Neural crest cell (in vitro differentiated cells): Measurements from ENCODE around the gene MARCHF10. TPM values are rescaled to one million over a fixed set of nuclear protein-coding genes. Genes with fewer than 3 reads are reported as not detected.

ENCODE experiments used
- DNase-seq: peaks from one replicate; pipeline ENCODE4 v3.0.0; 2021; ENCODE audit warnings: low read depth, mixed read lengths, low spot score
- H3K27ac Mint-ChIP-seq: one replicate; pipeline ENCODE4 v1.8.0; 2021; ENCODE audit warnings: mild to moderate bottlenecking, mixed read lengths; ENCODE audit not compliant: unreplicated experiment
- H3K27me3 Mint-ChIP-seq: 2 replicates; pipeline ENCODE4 v1.8.0; 2021; ENCODE audit warnings: low read depth, mild to moderate bottlenecking, mixed read lengths
- H3K36me3 Mint-ChIP-seq: 2 replicates; pipeline ENCODE4 v1.8.0; 2021; ENCODE audit warnings: low read depth, mild to moderate bottlenecking, mixed read lengths
- H3K4me1 Mint-ChIP-seq: 2 replicates; pipeline ENCODE4 v1.8.0; 2021; ENCODE audit warnings: mixed read lengths
- H3K4me3 Mint-ChIP-seq: one replicate; pipeline ENCODE4 v1.8.0; 2021; ENCODE audit warnings: mild to moderate bottlenecking, mixed read lengths
- H3K9me3 Mint-ChIP-seq: 2 replicates; pipeline ENCODE4 v1.8.0; 2021; ENCODE audit warnings: mixed read lengths
- CTCF ChIP-seq: fragments of 200-600 bp; sonication (generic); conservative IDR thresholded peaks from 2 replicates; pipeline ENCODE4 v1.5.0; 2021; ENCODE audit warnings: antibody characterized with exemption, mild to moderate bottlenecking
- total RNA-seq: library from RNA; stranded (reverse); gene quantifications from 2 replicates; pipeline ENCODE4 v1.2.1, GENCODE V29; 2021

MARCHF10 gene
- total RNA-seq, 1 donor from 2014 or later: 0.23 TPM

- Mint-ChIP-seq H3K4me3 (no peak overlapping the region), H3K27ac (no peak overlapping the region), H3K4me1 (peaks cover 18% of the 10 kb centered on the region), H3K36me3 (peaks cover 5% of the 10 kb centered on the region), H3K9me3 (peaks cover 6% of the 10 kb centered on the region), H3K27me3 (no peaks in the 10 kb centered on the region)
- TF ChIP-seq CTCF: no peak
- DNase-seq: no peak
These were observed 147.4 kb downstream of the MARCHF10 start for GRCh38 chr17:62660629-62661118.

- H3K9me3 Mint-ChIP-seq: peaks cover 6% of the 10 kb centered on the region
These were observed 149.8 kb downstream of the MARCHF10 start for GRCh38 chr17:62658136-62658920.

GRCh38 chr17:62657690-62658089, 150.4 kb downstream of the MARCHF10 start:
- peaks cover 6% of the 10 kb centered on the region for H3K9me3 Mint-ChIP-seq
- peaks cover 5% of the 10 kb centered on the region for H3K36me3 Mint-ChIP-seq
- no peak for DNase-seq
- peaks cover 36% of the 10 kb centered on the region for H3K4me1 Mint-ChIP-seq
- peak overlapping the region; percentile 97 for H3K27ac Mint-ChIP-seq
- no peak overlapping the region for H3K4me3 Mint-ChIP-seq
- TF ChIP-seq CTCF: no peak
- no peaks in the 10 kb centered on the region for H3K27me3 Mint-ChIP-seq

More at GRCh38 chr17:62658136-62658920, 149.8 kb downstream of the MARCHF10 start:
- TF ChIP-seq CTCF: no peak
- Mint-ChIP-seq H3K4me3 (no peak overlapping the region), H3K27ac (peak overlapping the region; percentile 97), H3K4me1 (peaks cover 30% of the 10 kb centered on the region), H3K27me3 (no peaks in the 10 kb centered on the region), H3K36me3 (peaks cover 5% of the 10 kb centered on the region)
- no peak for DNase-seq

- DNase-seq: no peak
- Mint-ChIP-seq H3K4me3 (no peak overlapping the region), H3K4me1 (peaks cover 37% of the 10 kb centered on the region), H3K36me3 (peaks cover 5% of the 10 kb centered on the region), H3K27me3 (no peaks in the 10 kb centered on the region), H3K27ac (no peak overlapping the region), H3K9me3 (peaks cover 6% of the 10 kb centered on the region)
- TF ChIP-seq CTCF: no peak
These were observed 150.9 kb downstream of the MARCHF10 start for GRCh38 chr17:62657145-62657665.

GRCh38 chr17:62656446-62656845, 151.7 kb downstream of the MARCHF10 start:
- peaks cover 44% of the 10 kb centered on the region for H3K4me1 Mint-ChIP-seq
- H3K27me3 Mint-ChIP-seq: peaks cover 2% of the 10 kb centered on the region
- H3K4me3 Mint-ChIP-seq: peak overlapping the region; percentile 65
- H3K36me3 Mint-ChIP-seq: peaks cover 4% of the 10 kb centered on the region
- TF ChIP-seq CTCF: no peak
- peaks cover 6% of the 10 kb centered on the region for H3K9me3 Mint-ChIP-seq
- H3K27ac Mint-ChIP-seq: peak overlapping the region; percentile 22
- DNase-seq: no peak
